Measurements from ENCODE around the gene TMEM161B.
"Not testable (repeated sequence)": the region's sequence is repeated elsewhere in the genome, so short reads cannot be mapped to it uniquely, and the experiment has no call there.

The TMEM161B gene

GRCh38 chr5:88177486-88177885 is 91.2 kb downstream of the TMEM161B start:
- DNase-seq: not testable (repeated sequence)

DNA sequence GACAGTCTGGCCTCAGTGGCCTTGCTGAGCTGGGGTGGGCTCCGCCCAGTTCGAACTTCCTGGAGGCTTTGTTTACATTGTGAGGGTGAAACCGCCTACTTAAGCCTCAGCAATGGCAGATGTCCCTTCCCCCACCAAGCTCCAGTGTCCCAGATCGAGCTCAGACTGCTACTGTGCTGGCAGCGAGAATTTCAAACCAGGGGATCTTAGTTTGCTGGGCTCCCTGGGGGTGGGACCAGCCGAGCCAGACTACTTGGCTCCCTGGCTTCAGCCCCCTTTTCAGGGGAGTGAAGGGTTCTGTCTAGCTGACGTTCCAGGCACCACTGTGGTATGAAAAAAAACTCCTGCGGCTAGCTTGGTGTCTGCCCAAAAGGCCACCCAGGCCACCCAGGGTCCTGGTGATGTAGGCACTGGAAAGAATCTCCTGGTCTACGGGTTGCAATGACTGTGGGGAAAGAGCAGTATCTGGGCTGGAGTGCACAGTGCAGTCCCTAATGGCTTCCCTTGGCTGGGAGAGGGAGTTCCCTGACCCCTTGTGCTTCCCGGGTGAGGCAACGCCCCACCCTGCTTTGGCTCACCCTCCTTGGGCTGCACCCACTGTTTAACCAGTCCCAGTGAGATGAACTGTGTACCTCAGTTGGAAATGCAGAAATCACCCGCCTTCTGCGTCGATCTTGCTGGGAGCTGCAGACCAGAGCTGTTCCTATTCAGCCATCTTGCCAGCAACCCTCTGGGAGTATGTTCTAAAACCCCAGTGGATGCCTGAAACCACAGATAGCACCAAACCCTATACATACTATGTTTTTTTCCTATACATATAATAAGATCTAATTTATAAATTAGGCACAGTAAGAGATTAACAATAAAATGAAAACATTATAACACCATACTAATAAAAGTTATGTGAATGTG is 95.5 kb downstream of the TMEM161B start:
- no peak for DNase-seq

- DNase-seq: no peak
These were observed 109.1 kb downstream of the TMEM161B start for GRCh38 chr5:88159591-88159990.

DNA sequence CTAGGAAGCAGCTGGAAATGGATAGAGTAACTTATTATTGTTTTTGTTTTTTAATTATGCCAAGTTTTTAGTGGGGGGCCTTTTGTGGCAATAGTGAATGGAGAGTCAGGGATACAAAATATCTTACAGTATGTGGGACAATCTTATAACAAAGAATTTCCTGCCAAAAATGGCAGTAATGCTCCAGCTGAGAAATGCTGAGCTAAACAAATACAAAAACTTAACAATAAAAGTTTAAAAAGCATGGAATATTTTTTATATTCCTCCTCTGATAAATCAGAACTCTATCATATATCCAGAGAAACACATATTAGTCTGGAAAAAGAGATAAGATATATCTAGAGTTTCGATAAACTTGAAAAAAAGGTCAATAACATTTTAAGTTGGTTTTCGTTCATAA is 110.6 kb downstream of the TMEM161B start:
- no peak for DNase-seq

DNA sequence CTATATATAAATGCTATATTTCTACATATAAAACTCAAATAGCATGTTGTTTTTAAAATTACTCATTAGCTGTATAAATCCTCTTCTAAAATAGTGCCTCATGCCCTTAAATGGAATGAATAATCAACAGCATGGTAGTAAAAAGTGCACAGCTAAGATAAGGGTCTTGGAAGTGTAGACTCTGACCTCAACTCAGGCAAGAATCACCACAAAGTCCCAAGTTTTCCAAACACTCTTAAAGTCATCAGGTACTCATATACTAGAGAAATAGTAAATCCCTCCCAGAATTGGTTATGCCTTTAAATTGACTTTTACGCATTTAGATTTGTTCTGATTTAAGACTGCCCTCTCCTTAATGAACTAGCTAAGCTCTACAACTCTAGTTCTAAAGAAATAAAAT is 113.8 kb downstream of the TMEM161B start:
- no peak for DNase-seq

DNA sequence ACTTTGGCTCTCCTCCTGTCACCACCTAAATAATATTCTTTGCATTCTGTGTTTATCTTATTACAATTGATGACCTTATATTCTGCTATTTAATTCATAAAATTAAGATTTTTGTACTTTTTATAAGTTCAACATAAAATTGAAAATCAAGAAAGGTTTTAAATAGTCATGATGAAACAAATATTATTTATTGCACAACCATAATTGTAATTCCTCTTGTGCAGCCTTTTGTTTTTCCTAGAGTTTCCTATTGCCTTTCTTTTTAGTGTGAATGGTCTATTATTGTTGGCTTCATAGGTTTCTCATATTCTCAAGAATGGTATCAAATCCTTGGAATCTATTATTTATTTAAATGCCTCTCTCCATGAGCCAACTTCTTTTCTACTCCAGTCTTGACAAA is 117.9 kb downstream of the TMEM161B start:
- no peak for DNase-seq

DNA sequence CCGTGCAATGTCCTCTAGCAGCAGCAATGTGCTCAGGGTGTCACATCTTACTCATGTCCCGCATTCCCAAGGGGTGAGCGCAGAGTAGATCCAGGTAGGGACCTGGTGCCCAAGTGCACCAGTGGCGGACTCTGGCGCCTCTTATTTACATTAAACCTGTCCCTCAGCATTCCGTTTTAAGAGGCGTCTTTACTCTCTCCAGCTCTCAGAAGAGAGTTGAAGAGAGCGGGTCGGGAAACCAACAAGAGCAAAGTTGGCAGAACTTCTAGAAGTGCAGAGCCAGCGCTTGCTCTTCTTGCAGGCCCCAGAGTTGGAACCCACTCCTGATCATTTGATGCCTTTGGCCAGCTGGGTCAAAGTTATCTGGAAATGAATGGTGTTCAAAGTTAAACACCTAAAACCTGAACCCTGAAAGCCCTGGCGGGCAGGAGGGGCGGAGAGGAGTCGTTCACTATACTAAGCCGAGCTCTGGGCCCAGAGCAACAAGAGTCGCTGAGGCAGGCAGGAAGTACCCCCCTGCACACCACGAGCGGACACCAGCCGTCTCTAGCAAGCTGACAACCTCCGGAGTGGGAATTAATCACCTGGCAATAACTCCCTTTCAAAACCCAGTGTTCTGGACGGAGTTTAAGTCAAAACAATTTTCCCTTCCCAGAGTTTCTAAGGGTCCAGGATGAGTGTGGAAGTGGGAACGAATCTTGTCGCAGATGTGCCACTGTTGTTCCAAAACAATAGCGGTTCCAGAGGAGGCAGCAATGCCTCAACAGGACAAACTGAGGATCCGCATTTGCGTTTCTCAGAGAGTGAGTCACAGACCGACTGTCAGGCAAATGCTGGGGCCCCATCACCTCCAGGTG is 122.8 kb downstream of the TMEM161B start:
- DNase-seq: no peak

GRCh38 chr5:88145221-88145610 is 123.4 kb downstream of the TMEM161B start:
- DNase-seq: no peak
